DOHH2 (cell line): Measurements from ENCODE around the gene EPHB1.

Source experiments
- H3F3A ChIP-seq: fragments of 200-600 bp; sonication (generic), shearing (Covaris generic); 2 replicates; pipeline ENCODE4 v1.6.0; 2016; ENCODE audit warnings: antibody characterized with exemption, mild to moderate bottlenecking; ENCODE audit not compliant: control insufficient read depth, insufficient read depth
- H3K27ac ChIP-seq: fragments of 200-600 bp; sonication (generic); 2 replicates; pipeline ENCODE4 v1.5.1; 2014; ENCODE audit warnings: low read depth, mild to moderate bottlenecking, low read length, moderate library complexity
- H3K27me3 ChIP-seq: fragments of 200-600 bp; sonication (generic); 2 replicates; pipeline ENCODE4 v1.6.1; 2014; ENCODE audit warnings: mild to moderate bottlenecking, low read length, mixed read lengths; ENCODE audit not compliant: control insufficient read depth
- H3K36me3 ChIP-seq: fragments of 200-600 bp; sonication (generic); 2 replicates; pipeline ENCODE4 v1.6.1; 2014; ENCODE audit warnings: mild to moderate bottlenecking, low read length, moderate library complexity, mixed read lengths; ENCODE audit not compliant: control insufficient read depth
- H3K4me1 ChIP-seq: fragments of 200-600 bp; sonication (generic); 2 replicates; pipeline ENCODE4 v1.6.1; 2014; ENCODE audit warnings: mild to moderate bottlenecking, low read length, mixed read lengths; ENCODE audit not compliant: control insufficient read depth
- H3K4me2 ChIP-seq: fragments of 200-600 bp; sonication (generic); 2 replicates; pipeline ENCODE4 v1.6.0; 2014; ENCODE audit warnings: mild to moderate bottlenecking, low read length, moderate library complexity
- H3K4me3 ChIP-seq: fragments of 200-600 bp; sonication (generic); 2 replicates; pipeline ENCODE4 v1.5.1; 2014; ENCODE audit warnings: mild to moderate bottlenecking, low read length, mixed read lengths
- H3K79me2 ChIP-seq: fragments of 200-600 bp; sonication (generic); 2 replicates; pipeline ENCODE4 v1.6.1; 2014; ENCODE audit warnings: mild to moderate bottlenecking, low read length, mixed read lengths; ENCODE audit not compliant: control insufficient read depth
- H3K9me2 ChIP-seq: fragments of 200-600 bp; sonication (generic); replicated peaks from 2 replicates; pipeline ENCODE4 v1.6.1; 2014; ENCODE audit warnings: mild to moderate bottlenecking, low read length, mixed read lengths; ENCODE audit not compliant: control insufficient read depth
- H3K9me3 ChIP-seq: fragments of 200-600 bp; sonication (generic); 2 replicates; pipeline ENCODE4 v1.6.1; 2014; ENCODE audit warnings: antibody characterized with exemption, low read length, mixed read lengths; ENCODE audit not compliant: control insufficient read depth, insufficient read depth
- H4K20me1 ChIP-seq: fragments of 200-600 bp; sonication (generic); 2 replicates; pipeline ENCODE4 v1.6.0; 2014; ENCODE audit warnings: low read depth, mild to moderate bottlenecking, antibody characterized with exemption, low read length, moderate library complexity; ENCODE audit not compliant: control insufficient read depth, insufficient read depth
- EZH2phosphoT487 ChIP-seq: fragments of 200-600 bp; sonication (generic); IDR thresholded peaks from 2 replicates; pipeline ENCODE4 v1.6.1; 2017; ENCODE audit warnings: borderline replicate concordance, mild to moderate bottlenecking, antibody characterized with exemption, low read length, moderate library complexity, mixed read lengths
- TF ChIP-seq, protein P1 (sequence below): fragments of 200-600 bp; sonication (generic); IDR thresholded peaks from one replicate; pipeline ENCODE4 v1.5.1; 2014; ENCODE audit warnings: antibody characterized with exemption, mild to moderate bottlenecking, low read depth, low read length; ENCODE audit not compliant: poor library complexity, severe bottlenecking

Gene EPHB1

DNA sequence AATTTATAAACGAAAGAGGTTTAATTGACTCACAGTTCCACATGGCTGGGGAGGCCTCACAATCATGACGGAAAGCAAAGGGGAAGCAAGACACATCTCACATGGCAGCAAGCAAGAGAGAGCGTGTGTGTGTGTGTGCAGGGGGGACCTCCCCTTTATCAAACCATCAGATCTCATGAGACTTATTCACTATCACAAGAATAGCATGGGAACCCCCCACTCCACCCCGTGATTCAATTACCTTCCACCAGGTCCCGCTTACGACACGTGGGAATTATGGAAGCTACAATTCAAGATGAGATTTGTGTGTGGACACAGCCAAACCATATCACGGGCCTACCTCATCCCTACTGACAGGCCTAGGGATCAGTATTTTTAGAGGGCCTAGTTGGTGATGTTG lies 3.1 kb upstream of the EPHB1 start:
- Histone ChIP-seq H3K9me2 (no peaks in the 10 kb centered on the region), H3K27ac (no peak overlapping the region), H3K79me2 (no peaks in the 10 kb centered on the region), H3K4me1 (no peaks in the 10 kb centered on the region; the same call in 1 of the 2 replicates), H4K20me1 (no peaks in the 10 kb centered on the region), H3F3A (no peaks in the 10 kb centered on the region), H3K36me3 (no peaks in the 10 kb centered on the region), H3K27me3 (peaks cover 20% of the 10 kb centered on the region), H3K4me3 (no peak overlapping the region), H3K9me3 (no peaks in the 10 kb centered on the region), H3K4me2 (no peak overlapping the region)
- TF ChIP-seq, protein P1, sequence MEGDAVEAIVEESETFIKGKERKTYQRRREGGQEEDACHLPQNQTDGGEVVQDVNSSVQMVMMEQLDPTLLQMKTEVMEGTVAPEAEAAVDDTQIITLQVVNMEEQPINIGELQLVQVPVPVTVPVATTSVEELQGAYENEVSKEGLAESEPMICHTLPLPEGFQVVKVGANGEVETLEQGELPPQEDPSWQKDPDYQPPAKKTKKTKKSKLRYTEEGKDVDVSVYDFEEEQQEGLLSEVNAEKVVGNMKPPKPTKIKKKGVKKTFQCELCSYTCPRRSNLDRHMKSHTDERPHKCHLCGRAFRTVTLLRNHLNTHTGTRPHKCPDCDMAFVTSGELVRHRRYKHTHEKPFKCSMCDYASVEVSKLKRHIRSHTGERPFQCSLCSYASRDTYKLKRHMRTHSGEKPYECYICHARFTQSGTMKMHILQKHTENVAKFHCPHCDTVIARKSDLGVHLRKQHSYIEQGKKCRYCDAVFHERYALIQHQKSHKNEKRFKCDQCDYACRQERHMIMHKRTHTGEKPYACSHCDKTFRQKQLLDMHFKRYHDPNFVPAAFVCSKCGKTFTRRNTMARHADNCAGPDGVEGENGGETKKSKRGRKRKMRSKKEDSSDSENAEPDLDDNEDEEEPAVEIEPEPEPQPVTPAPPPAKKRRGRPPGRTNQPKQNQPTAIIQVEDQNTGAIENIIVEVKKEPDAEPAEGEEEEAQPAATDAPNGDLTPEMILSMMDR = no peak
- no peak for TF ChIP-seq EZH2phosphoT487

DNA sequence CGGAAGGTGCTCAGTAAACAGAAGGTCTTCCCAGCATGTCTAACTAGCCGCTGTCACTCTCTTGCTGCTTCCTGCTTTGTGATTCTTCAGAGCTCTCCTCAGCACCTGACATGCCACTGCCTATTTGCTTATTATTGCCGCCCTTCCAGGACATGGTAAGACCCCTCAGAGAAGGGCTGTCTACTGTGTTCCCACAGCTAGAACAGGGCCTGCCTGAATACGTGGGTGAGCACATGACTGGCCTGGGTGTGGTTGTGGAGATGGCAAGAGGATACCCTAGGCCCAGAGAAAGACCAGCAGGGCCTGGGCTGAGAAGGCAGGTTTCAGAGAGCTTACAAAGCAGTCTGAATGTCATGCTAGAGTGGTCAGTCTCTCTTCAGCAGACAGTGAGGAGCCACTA lies 2.4 kb upstream of the EPHB1 start:
- H3K79me2 ChIP-seq = no peaks in the 10 kb centered on the region
- H3K4me3 ChIP-seq = no peak overlapping the region
- no peak overlapping the region for H3K4me2 ChIP-seq

DNA sequence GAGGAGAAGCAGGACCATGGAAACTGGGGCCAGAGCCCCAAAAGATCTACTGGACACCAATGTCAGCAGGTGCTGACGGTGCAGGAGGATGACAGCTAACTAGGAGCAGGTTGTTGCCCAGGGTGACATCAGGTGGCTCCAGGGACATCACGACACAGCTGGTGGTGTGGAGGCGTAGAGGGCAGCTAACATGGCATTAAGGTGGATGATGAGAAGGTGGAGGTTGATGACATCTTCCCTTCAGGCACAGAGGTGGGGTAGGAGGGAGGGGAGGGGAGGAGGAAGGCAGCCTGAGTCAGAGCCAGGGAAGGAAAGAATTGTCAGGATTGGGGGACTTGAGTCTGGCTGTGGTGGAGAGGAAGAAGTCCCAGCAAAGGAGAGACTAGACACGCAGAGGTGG lies 1.5 kb upstream of the EPHB1 start:
- no peaks in the 10 kb centered on the region for H3K79me2 ChIP-seq
- H4K20me1 ChIP-seq = no peaks in the 10 kb centered on the region
- no peaks in the 10 kb centered on the region for H3F3A ChIP-seq
- H3K4me1 ChIP-seq = no peaks in the 10 kb centered on the region; the same call in 1 of the 2 replicates
- H3K9me2 ChIP-seq = no peaks in the 10 kb centered on the region
- H3K36me3 ChIP-seq = no peaks in the 10 kb centered on the region
- TF ChIP-seq, protein P1 = no peak
- TF ChIP-seq EZH2phosphoT487 = no peak
- no peaks in the 10 kb centered on the region for H3K9me3 ChIP-seq
- no peak overlapping the region for H3K4me2 ChIP-seq
- peaks cover 31% of the 10 kb centered on the region for H3K27me3 ChIP-seq
- no peak overlapping the region for H3K27ac ChIP-seq
- H3K4me3 ChIP-seq = no peak overlapping the region

More for the DNA sequence above, 2.4 kb upstream of the EPHB1 start:
- peaks cover 26% of the 10 kb centered on the region for H3K27me3 ChIP-seq
- H4K20me1 ChIP-seq = no peaks in the 10 kb centered on the region
- H3K9me3 ChIP-seq = no peaks in the 10 kb centered on the region
- no peaks in the 10 kb centered on the region for H3F3A ChIP-seq
- TF ChIP-seq EZH2phosphoT487 = no peak
- TF ChIP-seq, protein P1 = no peak
- no peaks in the 10 kb centered on the region; the same call in 1 of the 2 replicates for H3K4me1 ChIP-seq
- H3K27ac ChIP-seq = no peak overlapping the region
- no peaks in the 10 kb centered on the region for H3K36me3 ChIP-seq
- H3K9me2 ChIP-seq = no peaks in the 10 kb centered on the region
